CD4-positive, alpha-beta T cell treated with Interleukin-15 for 1 hour (primary cell): ENCODE measurements around the gene DUSP16.

ENCODE experiments used
- DNase-seq: peaks from one replicate; pipeline ENCODE4 v3.0.0-alpha.2; 2020

DUSP16 gene

GRCh38 chr12:12465522-12465921 is 97.1 kb downstream of the DUSP16 start:
- no peak for DNase-seq

- DNase-seq = no peak
These were observed 100.7 kb downstream of the DUSP16 start for GRCh38 chr12:12461923-12462315.

- DNase-seq = no peak
These were observed 101.4 kb downstream of the DUSP16 start for GRCh38 chr12:12460935-12461922.

- no peak for DNase-seq
These were observed 106.0 kb downstream of the DUSP16 start for GRCh38 chr12:12456637-12457036.

- no peak for DNase-seq
These were observed 108.3 kb downstream of the DUSP16 start for GRCh38 chr12:12454315-12454714.

GRCh38 chr12:12453635-12454034 is 109.0 kb downstream of the DUSP16 start:
- no peak for DNase-seq

- DNase-seq = no peak
These were observed 110.2 kb downstream of the DUSP16 start for GRCh38 chr12:12452326-12452902.

- no peak for DNase-seq
These were observed 111.6 kb downstream of the DUSP16 start for GRCh38 chr12:12451098-12451497.

GRCh38 chr12:12450043-12450471 is 112.6 kb downstream of the DUSP16 start:
- DNase-seq = no peak

- DNase-seq = peak; percentile 61
These were observed 113.1 kb downstream of the DUSP16 start for GRCh38 chr12:12449533-12450025.

GRCh38 chr12:12447837-12448236 is 114.8 kb downstream of the DUSP16 start:
- DNase-seq = no peak

GRCh38 chr12:12447236-12447635 is 115.4 kb downstream of the DUSP16 start:
- DNase-seq = no peak

GRCh38 chr12:12446786-12447185 is 115.9 kb downstream of the DUSP16 start:
- DNase-seq = no peak

- DNase-seq = no peak
These were observed 116.8 kb downstream of the DUSP16 start for GRCh38 chr12:12445882-12446181.

- no peak for DNase-seq
These were observed 117.3 kb downstream of the DUSP16 start for GRCh38 chr12:12445165-12445881.

- DNase-seq = no peak
These were observed 119.2 kb downstream of the DUSP16 start for GRCh38 chr12:12443431-12443878.

- DNase-seq = no peak
These were observed 120.1 kb downstream of the DUSP16 start for GRCh38 chr12:12442548-12443071.

- peak; percentile 67 for DNase-seq
These were observed 120.7 kb downstream of the DUSP16 start for GRCh38 chr12:12441843-12442461.

GRCh38 chr12:12441429-12441807 is 121.2 kb downstream of the DUSP16 start:
- DNase-seq = no peak

- no peak for DNase-seq
These were observed 121.8 kb downstream of the DUSP16 start for GRCh38 chr12:12440784-12441428.

GRCh38 chr12:12439636-12440035 is 123.0 kb downstream of the DUSP16 start:
- peak; percentile 69 for DNase-seq

GRCh38 chr12:12436831-12437345 is 125.8 kb downstream of the DUSP16 start:
- DNase-seq = no peak
